Superior temporal gyrus (tissue), 1 donor: Measurements from ENCODE around the gene ADCY3.

Experiments
- DNase-seq: peaks from one replicate; pipeline ENCODE4 v3.0.0-alpha.2; 2016; ENCODE audit errors: extremely low spot score

The ADCY3 gene

DNA sequence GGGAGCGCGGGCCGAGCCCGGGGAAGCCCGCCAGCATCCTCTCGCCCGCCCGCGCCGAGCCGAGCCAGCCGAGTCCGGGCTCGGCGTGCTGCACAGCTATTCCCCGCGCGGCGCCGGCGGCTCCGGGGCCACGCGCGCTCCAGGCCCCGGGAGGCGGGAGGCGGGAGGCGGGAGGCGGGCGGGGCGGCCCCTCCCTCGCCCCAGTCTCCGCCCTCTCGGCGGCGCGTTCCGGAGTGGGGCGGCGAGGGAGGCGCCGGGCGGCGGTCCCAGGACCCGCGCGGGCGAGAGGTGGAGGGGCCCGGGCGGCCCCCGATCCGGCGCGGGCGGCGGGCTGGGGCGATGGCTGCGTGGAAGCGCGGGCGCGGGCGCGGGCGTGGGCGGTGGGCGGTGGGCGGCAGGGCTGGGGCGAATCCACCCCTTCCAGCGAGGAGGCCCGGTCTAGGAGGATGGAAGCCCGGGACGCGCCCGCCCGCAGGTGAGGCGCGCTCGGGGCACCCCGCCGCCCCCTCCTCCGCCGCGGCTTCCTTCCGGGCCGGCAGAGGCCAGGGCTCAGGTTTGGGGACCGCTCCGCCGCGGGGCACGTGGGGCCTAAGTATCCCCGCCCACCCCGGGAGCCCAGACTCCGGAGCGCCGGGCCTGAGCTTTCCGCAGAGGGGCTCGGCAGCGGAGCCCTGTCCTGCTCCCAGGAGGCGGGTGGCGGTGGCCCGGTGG lies at the start of gene ADCY3:
ADCY3 (minus strand) TSS at position 140 of the 711 bp plus-strand sequence. CDS start 1,250 bp downstream, outside the sequence.
- DNase-seq = no peak

DNA sequence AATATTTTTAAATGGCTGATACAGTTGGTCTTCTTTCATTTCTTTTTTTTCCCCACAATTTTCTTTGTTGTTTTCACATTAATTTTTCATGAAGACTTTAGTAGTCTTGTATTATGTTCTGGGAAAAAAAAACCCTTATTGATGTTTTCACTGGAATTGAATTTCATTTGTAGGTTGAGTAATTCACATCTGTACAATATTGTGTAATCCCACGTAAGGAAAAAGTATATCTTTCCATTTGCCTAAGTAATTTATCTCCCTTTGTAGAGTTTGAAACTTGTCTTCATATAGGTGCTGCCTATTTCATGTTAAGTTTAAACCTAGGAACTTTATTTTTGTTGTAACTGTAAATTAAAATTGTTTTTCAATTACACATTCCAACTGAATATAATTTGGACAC lies 49.7 kb upstream of the ADCY3 start:
- DNase-seq = no peak

DNA sequence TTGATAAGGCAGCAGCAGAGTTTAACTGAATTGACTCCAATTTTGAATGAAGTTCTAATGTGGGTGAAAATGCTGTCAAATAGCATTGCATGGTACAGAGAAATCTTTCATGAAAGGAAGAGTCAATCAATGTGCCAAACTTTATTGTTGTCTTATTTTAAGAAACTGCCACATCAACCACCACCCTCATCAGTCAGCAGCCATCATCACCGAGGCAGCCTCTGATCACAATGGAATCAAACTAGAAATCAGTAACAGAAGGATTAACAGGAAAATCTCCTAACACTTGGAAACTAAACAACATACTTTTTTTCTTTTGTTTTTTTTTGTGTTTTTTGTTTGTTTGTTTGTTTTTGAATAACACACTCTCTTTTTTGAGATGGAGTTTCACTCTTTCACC lies 41.9 kb upstream of the ADCY3 start:
- no peak for DNase-seq

DNA sequence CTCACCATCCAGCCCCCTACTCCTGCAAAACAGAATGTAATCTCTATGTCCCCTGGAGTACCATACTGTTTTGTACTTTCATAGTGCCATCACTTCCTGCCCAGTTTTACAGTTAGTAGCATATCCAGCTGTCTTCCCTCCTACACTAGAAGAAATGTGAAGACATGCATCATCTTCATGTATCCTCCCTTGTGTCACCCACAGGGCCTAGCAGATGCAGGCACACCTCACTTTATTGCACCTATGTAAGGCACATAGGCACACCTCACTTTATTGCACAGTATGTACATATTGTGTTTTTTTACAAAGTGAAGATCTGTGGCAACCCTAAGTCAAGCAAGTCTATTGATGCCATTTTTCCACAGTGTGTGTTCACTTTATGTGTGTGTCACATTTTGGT lies 39.7 kb upstream of the ADCY3 start:
- no peak for DNase-seq

DNA sequence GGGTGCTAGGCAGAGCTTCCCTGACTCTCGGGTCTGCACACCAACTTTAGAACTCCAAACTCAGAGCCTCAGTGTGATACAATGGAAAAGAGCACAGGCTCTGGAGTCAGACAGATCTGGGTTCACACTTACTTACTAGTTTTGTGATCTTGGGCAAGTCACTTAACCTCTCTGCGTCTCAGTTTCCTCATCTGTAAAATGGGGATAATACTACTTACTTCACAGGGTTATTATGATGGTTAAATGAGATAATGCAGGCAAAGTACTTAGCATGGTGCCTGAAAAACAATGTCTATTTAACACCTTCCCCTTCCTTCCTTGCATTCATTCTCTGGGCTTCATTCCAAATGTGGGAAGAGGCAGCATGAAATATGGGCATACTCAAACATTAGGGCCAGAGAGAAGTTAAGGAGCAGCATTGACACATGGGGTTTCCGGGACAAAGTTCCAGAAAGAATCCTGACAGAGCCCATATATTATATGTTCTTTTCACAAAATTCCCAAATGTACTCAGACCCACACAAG lies 38.4 kb upstream of the ADCY3 start:
- DNase-seq = no peak

DNA sequence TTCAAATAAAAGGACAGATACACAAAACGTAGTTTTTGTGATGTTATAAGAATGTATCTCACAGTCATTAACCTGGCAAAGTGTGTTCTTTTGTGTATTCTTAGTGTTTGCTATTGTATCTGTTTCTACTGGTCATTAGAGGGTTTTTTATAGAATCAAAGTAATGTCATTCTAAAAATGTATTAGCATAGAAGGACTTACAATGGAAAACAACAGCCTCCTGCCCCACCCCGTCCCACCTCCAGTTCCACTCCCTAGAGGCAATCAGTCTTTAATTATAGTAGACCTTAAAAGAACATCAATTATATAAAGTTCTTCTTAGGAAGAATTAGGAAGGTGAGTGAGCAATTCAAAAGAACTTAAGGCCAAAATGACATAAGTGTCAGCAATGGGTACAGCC lies 37.9 kb upstream of the ADCY3 start:
- no peak for DNase-seq

DNA sequence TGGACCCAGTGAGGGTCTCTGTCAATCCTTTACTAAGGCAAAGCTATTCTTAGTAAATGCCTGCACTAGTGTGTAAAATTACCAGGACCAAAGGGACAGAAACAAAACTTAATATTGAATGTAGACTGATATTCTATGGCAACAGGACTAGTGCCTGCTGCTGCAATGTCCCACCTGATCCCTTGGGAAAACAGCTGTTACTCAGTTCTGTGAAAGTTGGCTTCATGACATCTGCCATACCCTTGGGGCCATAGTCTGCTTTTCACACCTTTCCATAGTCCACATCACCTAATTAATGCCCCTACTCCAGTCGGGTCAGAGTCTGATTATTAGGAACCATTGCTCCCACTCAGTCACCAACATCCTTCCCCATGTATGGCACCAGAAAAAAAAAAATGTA lies 37.2 kb upstream of the ADCY3 start:
- DNase-seq = no peak

DNA sequence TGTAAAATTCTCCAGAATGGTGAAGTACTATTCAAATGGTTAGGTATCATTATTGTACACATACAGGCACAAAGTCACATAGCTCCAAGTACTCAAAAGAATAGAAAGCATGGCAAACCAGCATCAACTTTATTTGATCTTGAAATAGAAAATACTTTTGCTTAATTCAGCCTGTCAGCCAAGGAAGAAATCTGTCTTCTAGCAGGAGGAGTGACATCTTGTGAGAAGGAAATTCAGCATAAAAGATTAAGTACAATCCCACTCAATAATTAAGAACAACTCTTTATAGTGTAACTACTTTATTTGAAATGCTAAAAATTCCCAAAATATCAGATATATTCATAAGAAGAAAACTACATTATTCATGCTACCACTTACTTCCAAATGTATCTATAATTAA lies 35.9 kb upstream of the ADCY3 start:
- no peak for DNase-seq

DNA sequence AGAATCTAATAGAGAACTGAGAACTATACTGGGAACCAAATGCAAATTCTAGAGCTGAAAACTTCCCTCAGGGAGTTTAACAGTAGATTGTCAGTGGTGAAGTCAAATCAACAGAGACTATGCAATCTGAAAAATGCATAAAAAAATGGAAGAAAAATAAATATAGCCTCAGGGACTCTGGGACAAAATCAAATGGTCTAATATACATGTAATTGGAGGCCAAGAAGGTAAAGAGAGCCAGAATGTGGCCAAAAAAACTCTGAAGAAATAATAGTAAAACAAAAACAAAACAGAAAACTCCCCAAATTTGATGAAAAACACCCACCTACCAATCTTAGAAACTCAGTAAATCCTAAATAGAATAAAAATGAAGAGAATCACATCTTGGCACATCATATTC lies 35.2 kb upstream of the ADCY3 start:
- no peak for DNase-seq

DNA sequence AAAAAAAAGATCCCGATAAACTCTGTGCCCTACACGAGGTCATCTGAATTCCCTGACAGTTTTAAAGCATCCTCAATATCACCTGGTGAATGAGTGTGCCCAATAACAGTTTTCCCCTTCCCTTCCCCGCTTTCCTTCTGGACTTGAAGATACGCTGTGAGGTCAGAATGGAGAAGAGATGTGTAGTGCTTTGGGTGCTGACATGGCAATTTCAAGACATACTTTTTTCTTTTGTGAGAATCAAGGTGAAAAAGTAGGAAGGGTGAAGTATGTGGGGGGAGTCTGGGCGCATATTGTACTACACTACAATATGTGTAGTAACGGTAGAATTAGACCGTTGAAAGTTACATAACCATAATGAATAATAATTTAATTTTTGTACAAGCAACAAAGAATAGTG lies 30.1 kb upstream of the ADCY3 start:
- DNase-seq = no peak

DNA sequence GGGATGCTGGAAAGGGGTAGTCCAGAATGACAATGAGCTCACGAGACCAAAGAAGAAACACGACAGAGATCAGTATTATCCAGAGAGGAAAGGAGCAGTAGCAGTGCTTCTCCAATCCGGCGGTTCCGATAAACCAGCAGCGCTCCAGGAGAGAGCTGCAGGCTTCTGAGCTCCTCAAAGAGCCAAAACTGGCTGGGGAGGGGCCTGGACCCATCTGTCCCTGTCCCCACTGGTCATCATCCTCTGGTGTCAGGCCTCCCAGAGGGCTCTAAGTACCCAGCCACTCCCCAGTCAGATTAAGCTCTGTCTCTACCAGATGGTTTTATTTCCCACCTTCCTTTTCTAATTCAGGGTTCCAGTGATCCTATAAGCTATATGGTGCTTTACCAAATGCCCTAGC lies 28.5 kb upstream of the ADCY3 start:
- DNase-seq = no peak

DNA sequence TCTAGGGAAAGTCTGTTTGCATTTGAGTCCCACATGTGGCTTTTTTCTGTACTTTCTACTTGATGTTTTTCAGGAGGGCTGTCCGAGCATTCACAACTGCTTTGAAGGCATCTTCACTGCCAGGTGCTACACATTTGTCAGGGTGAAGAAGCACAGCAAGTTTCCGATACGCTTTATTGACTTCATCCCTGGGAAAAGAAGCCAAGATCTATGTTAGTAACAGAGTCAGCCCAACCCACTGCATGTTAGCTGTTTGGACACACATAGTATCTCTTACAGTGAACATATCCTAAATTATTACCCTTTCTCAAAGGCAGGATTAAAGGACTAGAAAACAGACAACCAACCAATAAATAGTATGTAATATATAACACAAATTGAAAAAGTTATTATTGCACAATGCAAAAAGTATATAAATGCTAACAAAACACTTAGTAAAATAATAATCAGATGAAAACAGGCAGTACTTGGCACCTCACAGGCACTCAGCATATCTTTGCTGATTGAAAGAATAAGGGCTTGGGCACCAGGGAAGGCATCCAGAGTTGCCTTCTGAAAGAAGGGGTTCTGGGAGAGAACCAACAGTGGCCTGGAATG lies 27.6 kb upstream of the ADCY3 start:
- DNase-seq = no peak

DNA sequence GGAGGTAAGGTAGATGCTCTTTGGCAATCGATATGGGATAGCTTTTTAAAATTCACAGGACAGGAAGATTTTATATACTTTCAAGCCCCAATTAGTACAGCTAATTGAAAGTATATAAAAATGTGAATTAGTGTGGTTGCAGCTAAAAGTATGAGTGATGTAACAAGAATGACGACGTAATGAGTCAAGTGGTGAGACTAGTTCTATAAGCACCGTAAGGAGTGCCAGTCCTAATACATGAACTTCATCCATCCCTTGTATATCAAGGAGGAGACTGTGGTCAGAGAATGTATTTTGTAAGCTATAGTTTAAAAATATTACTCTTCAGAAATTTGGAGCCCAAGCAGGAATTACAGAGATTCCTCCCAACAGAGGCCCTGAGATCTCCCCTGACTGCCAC lies 25.9 kb upstream of the ADCY3 start:
- DNase-seq = no peak

DNA sequence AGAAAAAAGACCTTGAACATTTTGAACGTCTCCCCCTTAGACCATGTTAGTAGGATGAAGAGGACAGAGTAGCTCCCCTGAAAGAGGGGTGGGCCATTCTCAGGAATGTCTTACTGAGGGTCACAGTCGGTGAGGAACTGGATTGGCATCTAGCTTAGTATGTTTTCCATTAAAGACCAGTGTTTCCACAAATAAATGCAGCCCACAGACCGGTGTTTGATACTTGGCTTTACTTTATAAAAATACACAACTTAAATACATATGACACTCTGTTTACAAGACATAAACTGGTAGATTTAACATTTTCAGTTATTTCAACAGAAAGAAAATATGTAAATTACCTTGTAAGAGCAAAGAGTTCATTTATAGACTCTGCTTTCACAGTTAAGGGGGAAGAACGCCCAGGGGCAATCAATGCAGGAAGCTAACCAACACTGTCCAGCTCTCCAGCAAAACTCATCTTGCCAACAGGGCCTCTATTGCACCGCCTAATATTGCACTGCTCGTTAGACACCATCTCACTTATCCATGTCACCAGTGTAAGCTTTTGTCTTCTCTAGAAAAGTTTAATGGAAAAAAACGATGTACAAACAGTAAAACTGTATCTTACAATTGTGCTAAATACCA lies 23.5 kb upstream of the ADCY3 start:
- no peak for DNase-seq

DNA sequence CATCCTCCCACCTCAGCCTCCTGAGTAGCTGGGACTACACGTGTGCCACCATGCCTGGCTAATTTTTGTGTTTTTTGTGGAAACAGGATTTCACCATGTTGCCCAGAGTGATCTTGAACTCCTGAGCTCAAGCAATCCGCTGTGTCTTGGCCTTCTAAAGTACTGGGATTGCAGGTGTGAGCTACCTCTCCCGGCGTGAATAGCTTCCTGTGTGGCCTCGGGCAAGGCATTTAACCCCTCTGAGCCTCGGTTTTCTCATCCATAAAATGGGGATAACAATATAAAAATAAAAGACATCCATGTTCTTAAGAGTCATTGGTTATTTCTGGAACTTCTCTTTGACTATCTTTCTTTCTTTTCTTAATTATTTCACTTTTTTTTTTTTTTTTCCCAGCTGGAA lies 19.3 kb upstream of the ADCY3 start:
- DNase-seq = no peak

DNA sequence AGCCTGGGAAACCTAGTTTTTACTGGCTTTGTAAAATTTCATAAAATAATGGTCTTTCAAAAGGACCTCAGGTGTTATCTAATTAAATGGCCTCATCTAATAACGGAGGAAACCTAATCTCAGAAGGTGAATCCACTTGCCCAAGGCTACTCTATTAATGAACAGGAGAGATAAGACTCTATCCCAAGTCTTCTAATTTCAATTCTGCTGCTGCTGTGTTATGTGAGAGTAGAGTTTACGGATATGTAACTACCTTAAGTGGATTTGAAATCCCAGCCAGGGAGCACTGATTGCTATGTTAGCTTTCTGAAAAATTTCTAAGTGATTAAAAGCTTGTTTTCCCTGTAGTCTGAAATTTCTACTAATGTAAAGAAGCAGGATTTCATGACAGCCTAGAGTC lies 17.2 kb upstream of the ADCY3 start:
- DNase-seq = no peak

DNA sequence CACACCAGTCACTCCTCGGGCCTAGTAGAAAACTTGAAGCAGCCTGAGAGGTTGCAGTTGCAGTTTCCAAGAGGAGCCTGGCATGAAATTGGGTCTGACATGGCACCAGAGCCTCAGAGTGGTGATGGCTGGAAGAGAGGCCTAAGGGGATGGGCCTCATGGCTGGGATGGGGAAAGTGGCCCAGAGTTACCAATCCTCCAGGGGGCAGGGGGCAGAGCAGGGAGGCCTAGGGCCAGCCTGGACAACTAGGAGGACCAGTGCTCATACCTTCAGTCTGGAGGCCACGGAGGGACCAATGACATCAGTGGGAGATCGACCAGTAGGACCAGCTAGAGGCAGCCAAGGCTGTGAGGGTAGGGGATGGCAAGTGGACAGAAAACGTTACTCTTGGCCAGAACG lies 15.1 kb upstream of the ADCY3 start:
- DNase-seq = no peak

DNA sequence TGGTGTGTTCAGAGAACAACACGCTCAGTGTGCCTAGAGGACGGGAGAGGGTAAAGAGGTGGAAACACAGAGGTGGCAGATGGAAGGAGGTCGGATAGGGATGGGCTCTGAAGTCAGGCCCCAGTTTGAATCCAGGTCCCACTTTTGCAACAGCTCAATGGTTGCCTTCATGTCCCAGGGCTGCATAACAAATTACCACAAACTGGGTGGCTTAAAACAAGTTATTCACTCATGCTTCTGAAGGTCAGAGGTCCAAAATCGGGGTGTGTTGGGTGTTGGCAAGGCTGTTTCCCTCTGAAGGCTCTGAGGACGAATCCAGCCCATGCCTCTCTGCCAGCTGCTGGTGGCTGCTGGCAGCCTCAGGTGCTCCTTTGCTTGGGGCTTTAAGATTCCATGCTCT lies 12.7 kb upstream of the ADCY3 start:
- no peak for DNase-seq

DNA sequence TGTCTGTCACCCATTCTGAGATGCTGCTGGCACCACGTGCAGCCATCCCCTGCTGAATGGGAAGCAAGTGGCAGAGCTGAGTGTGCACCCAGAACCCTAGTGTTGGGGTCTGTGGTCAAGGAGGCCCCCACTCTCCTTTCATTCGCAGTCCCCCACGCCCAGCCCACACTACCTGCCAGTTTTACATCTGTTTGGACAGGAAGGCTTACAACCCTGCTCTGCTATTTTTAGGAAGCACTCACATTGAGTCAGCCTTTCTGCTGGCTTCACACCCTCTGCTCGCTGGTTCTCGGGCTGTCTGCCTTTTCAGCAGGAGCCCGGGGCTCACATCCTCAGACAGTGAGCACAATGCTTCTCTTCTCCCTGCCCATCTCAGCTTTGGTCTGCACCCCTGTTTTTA lies 10.7 kb upstream of the ADCY3 start:
- peak; percentile 60 for DNase-seq

DNA sequence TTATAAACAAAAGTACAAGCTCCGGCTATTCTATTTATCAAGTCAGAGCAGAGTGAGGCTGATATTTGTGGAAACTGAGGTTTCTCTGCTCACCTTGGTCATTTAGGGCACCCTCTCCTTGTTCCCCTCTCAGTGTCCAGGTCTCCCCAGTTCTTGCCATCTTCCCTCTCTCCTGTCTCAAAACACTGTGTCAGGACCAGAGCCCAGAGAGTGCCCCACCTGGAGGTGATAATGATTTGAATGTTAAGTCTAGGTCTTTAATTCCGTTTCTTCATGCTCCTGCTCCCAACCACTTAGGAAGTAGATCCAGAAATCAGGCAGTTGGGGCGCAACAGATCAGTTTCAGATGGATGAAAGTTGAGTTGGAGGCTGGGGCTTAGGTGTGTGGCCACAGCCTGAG lies 9.2 kb upstream of the ADCY3 start:
- no peak for DNase-seq

DNA sequence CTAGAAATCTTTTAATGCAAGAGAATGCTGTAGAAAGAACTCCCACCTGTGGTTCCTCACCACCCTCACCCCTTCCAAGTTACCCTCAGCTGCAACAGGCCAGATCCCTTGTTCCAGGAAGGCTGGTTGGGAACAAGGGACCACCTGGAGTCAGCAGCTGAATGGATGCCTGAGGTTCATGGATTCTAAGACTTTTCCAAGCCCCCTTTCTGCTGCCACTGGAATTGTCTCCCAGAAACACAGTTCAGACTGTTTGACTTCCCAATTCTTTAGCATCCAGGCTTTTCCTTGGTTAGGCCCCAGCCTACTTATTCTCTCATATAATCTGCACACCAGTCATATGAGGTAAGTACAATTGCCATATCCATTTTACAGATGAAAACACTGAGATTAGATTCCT lies 8.0 kb upstream of the ADCY3 start:
- no peak for DNase-seq

DNA sequence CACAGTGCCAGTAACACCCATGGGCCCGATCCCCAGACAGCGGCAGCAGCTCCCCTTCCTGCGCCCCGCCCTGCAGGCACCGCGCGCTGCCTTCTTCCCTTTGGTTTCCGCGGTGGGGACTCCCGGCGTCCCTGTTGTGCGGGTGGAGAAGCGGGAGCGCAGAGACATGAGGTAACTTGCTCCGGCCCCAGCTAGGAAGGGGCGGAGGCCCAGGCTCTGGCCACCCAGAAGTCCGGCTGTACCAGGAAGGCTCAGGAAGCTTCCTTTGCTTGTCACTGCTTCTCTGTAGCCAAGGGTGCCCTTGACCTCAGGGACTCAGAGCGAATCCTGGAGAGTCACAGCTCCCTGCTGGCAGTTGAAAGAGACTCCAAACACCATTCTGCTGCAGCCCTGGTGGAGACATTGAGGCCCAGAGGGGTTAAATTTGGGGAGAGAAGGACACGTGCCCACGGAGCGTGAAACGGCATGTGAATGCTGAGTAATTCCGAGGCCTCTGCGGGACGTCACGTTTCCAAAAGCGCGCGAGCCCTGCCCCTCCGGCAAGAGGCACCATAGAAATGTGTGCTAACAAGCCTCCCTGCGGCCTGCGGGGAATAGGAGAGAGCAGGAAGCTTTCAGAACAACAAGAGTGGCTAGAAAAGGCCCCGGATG lies 6.7 kb upstream of the ADCY3 start:
- DNase-seq = no peak

DNA sequence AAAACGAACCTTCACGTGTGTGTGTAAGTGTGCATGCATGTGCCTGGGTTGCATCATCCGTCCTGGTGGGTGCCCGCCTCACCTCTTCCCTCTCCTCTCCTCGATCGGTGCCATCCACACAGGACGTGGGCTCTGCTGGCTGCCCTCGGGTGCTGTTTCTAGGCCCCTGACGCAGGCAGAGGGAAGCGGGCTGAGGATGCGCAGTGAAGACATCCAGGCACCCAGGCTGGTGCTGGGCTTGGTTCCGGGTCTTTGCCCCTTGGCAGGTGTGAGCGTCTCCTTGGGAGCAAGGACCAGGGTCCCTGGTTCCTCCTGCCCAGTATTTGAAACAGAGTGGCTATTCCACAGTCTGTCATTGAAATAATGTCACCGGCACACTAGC lies 6.2 kb upstream of the ADCY3 start:
- DNase-seq = peak; percentile 10
